SU-DHL-6 (cell line): ENCODE data around the gene SH2B2.

Source experiments
- H2AFZ ChIP-seq: fragments of 200-600 bp; sonication (generic); 2 replicates; pipeline ENCODE4 v1.6.1; 2014; ENCODE audit warnings: low read depth, mild to moderate bottlenecking, moderate library complexity, mixed read lengths, antibody characterized with exemption, low read length; ENCODE audit not compliant: severe bottlenecking
- H3F3A ChIP-seq: fragments of 200-600 bp; shearing (Covaris generic); 2 replicates; pipeline ENCODE4 v1.6.0; 2016; ENCODE audit warnings: antibody characterized with exemption, mild to moderate bottlenecking; ENCODE audit not compliant: insufficient read depth
- H3K27ac ChIP-seq: fragments of 200-600 bp; sonication (generic); 2 replicates; pipeline ENCODE4 v1.5.1; 2016; ENCODE audit warnings: low read depth, mild to moderate bottlenecking, low read length, moderate library complexity, mixed read lengths
- H3K27me3 ChIP-seq: fragments of 200-600 bp; sonication (generic), shearing (Covaris generic); 2 replicates; pipeline ENCODE4 v1.6.0; 2014; ENCODE audit warnings: mild to moderate bottlenecking, low read length
- H3K36me3 ChIP-seq: fragments of 200-600 bp; sonication (generic); 2 replicates; pipeline ENCODE4 v1.6.1; 2014; ENCODE audit warnings: mild to moderate bottlenecking, low read length, mixed read lengths
- H3K4me2 ChIP-seq: fragments of 300-600, 200-600 bp; shearing (Covaris generic), sonication (generic); 2 replicates; pipeline ENCODE4 v1.6.0; 2014; ENCODE audit warnings: low read length, low read depth, mild to moderate bottlenecking; ENCODE audit not compliant: poor library complexity, severe bottlenecking
- H3K4me3 ChIP-seq: fragments of 200-600 bp; sonication (generic); 2 replicates; pipeline ENCODE4 v1.5.1; 2014; ENCODE audit warnings: antibody characterized with exemption, low read length, mild to moderate bottlenecking, mixed read lengths; ENCODE audit not compliant: insufficient read depth, poor library complexity, severe bottlenecking
- H3K79me2 ChIP-seq: fragments of 200-600 bp; sonication (generic); 2 replicates; pipeline ENCODE4 v1.6.1; 2014; ENCODE audit warnings: mild to moderate bottlenecking, low read length, moderate library complexity; ENCODE audit not compliant: insufficient read depth
- H3K9ac ChIP-seq: fragments of 200-600 bp; sonication (generic); 2 replicates; pipeline ENCODE4 v1.7.0; 2014; ENCODE audit warnings: mild to moderate bottlenecking, low read length
- H3K9me2 ChIP-seq: fragments of 200-600 bp; sonication (generic); replicated peaks from 2 replicates; pipeline ENCODE4 v1.6.1; 2014; ENCODE audit warnings: low read length; ENCODE audit not compliant: insufficient read depth
- H3K9me3 ChIP-seq: fragments of 200-600 bp; sonication (generic); 2 replicates; pipeline ENCODE4 v1.6.1; 2014; ENCODE audit warnings: low read length, mixed read lengths; ENCODE audit not compliant: insufficient read depth
- H4K20me1 ChIP-seq: fragments of 200-600 bp; sonication (generic); 2 replicates; pipeline ENCODE4 v1.6.1; 2014; ENCODE audit warnings: low read depth, mild to moderate bottlenecking, antibody characterized with exemption, low read length, moderate library complexity, mixed read lengths
- CTCF ChIP-seq: fragments of 200-600 bp; sonication (generic); IDR thresholded peaks from one replicate; pipeline ENCODE4 v1.5.1; 2017; ENCODE audit warnings: antibody characterized with exemption, mild to moderate bottlenecking, low read length, moderate library complexity; ENCODE audit not compliant: insufficient read depth, poor library complexity, severe bottlenecking
- EZH2phosphoT487 ChIP-seq: fragments of 200-600 bp; sonication (generic), shearing (Covaris generic); conservative IDR thresholded peaks from 2 replicates; pipeline ENCODE4 v1.6.1; 2018; ENCODE audit warnings: mild to moderate bottlenecking, antibody characterized with exemption, low read length, moderate library complexity, mixed read lengths

Gene SH2B2

GRCh38 chr7:102266541-102266940, 20.1 kb upstream of the SH2B2 start:
- H3K9me2 ChIP-seq: no peaks in the 10 kb centered on the region
- no peak for TF ChIP-seq CTCF
- TF ChIP-seq EZH2phosphoT487: no peak
- H2AFZ ChIP-seq: no peak overlapping the region
- no peak overlapping the region for H3K9ac ChIP-seq
- no peaks in the 10 kb centered on the region for H3K36me3 ChIP-seq
- H3K27me3 ChIP-seq: no peaks in the 10 kb centered on the region
- no peak overlapping the region for H3K4me2 ChIP-seq
- no peak overlapping the region for H3K4me3 ChIP-seq
- H3K27ac ChIP-seq: no peak overlapping the region
- H3K9me3 ChIP-seq: no peaks in the 10 kb centered on the region
- no peaks in the 10 kb centered on the region for H3F3A ChIP-seq
- H3K79me2 ChIP-seq: no peaks in the 10 kb centered on the region
- H4K20me1 ChIP-seq: no peaks in the 10 kb centered on the region

- TF ChIP-seq EZH2phosphoT487: no peak
- no peak for TF ChIP-seq CTCF
- no peaks in the 10 kb centered on the region for H3K27me3 ChIP-seq
- H3F3A ChIP-seq: no peaks in the 10 kb centered on the region
- H3K9ac ChIP-seq: no peak overlapping the region
- H2AFZ ChIP-seq: no peak overlapping the region
- H3K36me3 ChIP-seq: no peaks in the 10 kb centered on the region
- no peaks in the 10 kb centered on the region for H3K79me2 ChIP-seq
- H3K4me3 ChIP-seq: no peak overlapping the region
- no peaks in the 10 kb centered on the region for H3K9me2 ChIP-seq
- H3K4me2 ChIP-seq: no peak overlapping the region
- no peaks in the 10 kb centered on the region for H3K9me3 ChIP-seq
- H4K20me1 ChIP-seq: no peaks in the 10 kb centered on the region
- no peak overlapping the region for H3K27ac ChIP-seq
Measured at GRCh38 chr7:102268635-102269034, 18.0 kb upstream of the SH2B2 start.

GRCh38 chr7:102270178-102270887, 16.3 kb upstream of the SH2B2 start:
- Histone ChIP-seq H3K27me3 (no peaks in the 10 kb centered on the region), H2AFZ (no peak overlapping the region), H3K27ac (no peak overlapping the region), H3K9ac (no peak overlapping the region), H4K20me1 (no peaks in the 10 kb centered on the region), H3K4me2 (no peak overlapping the region), H3K36me3 (no peaks in the 10 kb centered on the region), H3F3A (no peaks in the 10 kb centered on the region), H3K9me3 (no peaks in the 10 kb centered on the region), H3K9me2 (no peaks in the 10 kb centered on the region), H3K4me3 (no peak overlapping the region), H3K79me2 (no peaks in the 10 kb centered on the region)
- TF ChIP-seq EZH2phosphoT487 (no peak), CTCF (no peak)
